Ovary (tissue), 9 donors: ENCODE results near the gene PRR35. TPM values are rescaled to one million over a fixed set of nuclear protein-coding genes. Genes with fewer than 3 reads are reported as not detected.

Experiments
- DNase-seq, 5 donors: peaks; one replicate each; pipeline ENCODE4 v3.0.0-alpha.2; 2019 to 2020
- H3K27ac ChIP-seq, 2 donors: fragments of 200-600 bp; one replicate each; pipeline versions ENCODE4 v1.5.1 to v1.8.0; 2019 to 2022
- H3K27me3 ChIP-seq: fragments of 200-600 bp; one replicate; pipeline ENCODE4 v1.8.0; 2022
- H3K36me3 ChIP-seq: fragments of 200-600 bp; sonication (generic); one replicate; pipeline ENCODE4 v1.5.1; 2019
- H3K4me1 ChIP-seq: one replicate; pipeline ENCODE4 v1.8.1; 2013; ENCODE audit warnings: mild to moderate bottlenecking, moderate library complexity; ENCODE audit not compliant: insufficient read depth
- H3K4me3 ChIP-seq: fragments of 200-600 bp; sonication (generic); one replicate; pipeline ENCODE4 v1.5.1; 2017
- H3K9me3 ChIP-seq, 2 donors: fragments of 200-600 bp in 1 of 2; sonication (generic) in 1 of 2; one replicate each; pipeline versions ENCODE4 v1.5.1 to v1.8.1; 2013 to 2019; ENCODE audit warnings: mild to moderate bottlenecking in 1 of 2, moderate library complexity in 1 of 2
- CTCF ChIP-seq, 3 donors: fragments of 450-650 bp in 2 of 3; fragments of 200-600 bp in 1 of 3; IDR thresholded peaks; one replicate each; pipeline versions ENCODE4 v1.5.1 to v1.8.0; 2016 to 2022; ENCODE audit warnings: antibody characterized with exemption in 3 of 3, mild to moderate bottlenecking in 1 of 3
- EP300 ChIP-seq: sonication (generic); formaldehyde crosslinking; IDR thresholded peaks from one replicate; pipeline ENCODE4 v1.6.1; 2017; ENCODE audit warnings: antibody characterized with exemption
- POLR2A ChIP-seq: fragments of 450-650 bp; IDR thresholded peaks from one replicate; pipeline ENCODE4 v1.6.1; 2017; ENCODE audit warnings: antibody characterized with exemption, mild to moderate bottlenecking, moderate library complexity
- WGBS, 3 donors: extraction: QIAGEN DNeasy Blood & Tissue Kit in 1 of 3; methylation state at CpG; one replicate each; pipeline versions ENCODE4 v1.1.5 to v1.1.7; 2013 to 2017; 5-methylcytosine and 5-hydroxymethylcytosine counted together
- intact Hi-C, 4 donors: fragments of 100-400 bp; cut with DNase I; formaldehyde crosslinking; loops; one replicate each; pipeline versions ENCODE4 v1.11.0 to v1.15.1; 2022 to 2023
- polyA plus RNA-seq, 2 donors: library from polyadenylated mRNA; stranded (reverse); fragments of 200-250 nt in 1 of 2; fragments of 350-450 nt in 1 of 2; fragmentation: Illumina TruSeq in 1 of 2; extraction: RNeasy Lipid Tissue Mini Kit (QIAGEN cat#74804) in 1 of 2; gene quantifications; one replicate each; pipeline ENCODE4 v1.2.3, GENCODE V29; 2013 to 2014
- total RNA-seq, 7 donors: library from RNA; depleted of rRNA in 2 of 7; stranded (reverse); fragments of >200 nt in 2 of 7; fragmentation: NEBNext Ultra II Directional in 3 of 7; extraction: Animal tissue kit (Norgen Biotek cat#: 25700) in 3 of 7; gene quantifications; one replicate each; pipeline versions ENCODE4 v1.1.0 to v1.2.4, GENCODE V29; 2016 to 2023
- donor health status: DM: no; HTN: no; CAD: no; lungs with moderate emphysema.
- donor health status: DM: no; HTN: no; CAD: no.
- donor health status: Bipolar disorder and iron deficiency.
- donor health status: DM: yes; HTN: yes; CAD: no.
- donor health status: DM: no; HTN: no; CAD: no.
- donor health status: DM: yes; HTN: yes; CAD: no.

The PRR35 gene
- total and polyA plus RNA-seq, 9 donors = not detected

GRCh38 chr16:566475-567372 is 6.5 kb downstream of the PRR35 start, which contains the start of gene NHLRC4:
Gene NHLRC4, plus strand, starts transcription at chr16:567005. Its CDS starts 1,043 bp downstream, at chr16:568048.
- WGBS, 3 donors = 7 to 13% (median 8%) methylated on average over 25 to 26 of the region's 26 CpGs
- DNase-seq = peak; percentile 86 to 92 (median 89)
- Histone ChIP-seq H3K9me3 (no peaks in the 10 kb centered on the region), H3K27ac (peak within 1 kb of the TSS; percentile 40 to 80), H3K36me3 (no peaks in the 10 kb centered on the region), H3K27me3 (no peaks in the 10 kb centered on the region), H3K4me3 (no peak within 1 kb of the TSS), H3K4me1 (peaks cover 42% of the 10 kb centered on the region)
- intact Hi-C loops = loop anchor here in 1 of 4 donors (5.0 kb wide), 1 partner anchor 101 kb away; the partner anchor contains the start of gene RHOT2
- TF ChIP-seq CTCF (IDR thresholded peaks at IDR 0.05) (no peak), POLR2A (no peak), EP300 (no peak)

- peaks cover 42% of the 10 kb centered on the region for H3K4me1 ChIP-seq
- TF ChIP-seq EP300 = no peak
- no peak for TF ChIP-seq POLR2A
- TF ChIP-seq CTCF (IDR thresholded peaks at IDR 0.05) = no peak
- intact Hi-C loops = loop anchor here in 1 of 4 donors (5.0 kb wide), 1 partner anchor 100 kb away; the partner anchor contains the start of gene RHOT2
- H3K27me3 ChIP-seq = no peaks in the 10 kb centered on the region
- H3K36me3 ChIP-seq = no peaks in the 10 kb centered on the region
- 71 to 90% (median 77%) methylated on average over 14 to 35 of the region's 35 CpGs for WGBS, 3 donors
- no peak overlapping the region for H3K4me3 ChIP-seq
- peak overlapping the region; percentile 25 to 80 for H3K27ac ChIP-seq
- DNase-seq = no peak
- H3K9me3 ChIP-seq = no peaks in the 10 kb centered on the region
These were observed 7.4 kb downstream of the PRR35 start for GRCh38 chr16:567373-568256.

GRCh38 chr16:568401-569258 is 8.4 kb downstream of the PRR35 start:
- 52 to 66% (median 55%) methylated on average over 4 to 11 of the region's 11 CpGs for WGBS, 3 donors
- Histone ChIP-seq H3K27ac (peak overlapping the region; percentile 62 to 89), H3K4me3 (no peak overlapping the region), H3K36me3 (no peaks in the 10 kb centered on the region), H3K9me3 (no peaks in the 10 kb centered on the region), H3K27me3 (no peaks in the 10 kb centered on the region), H3K4me1 (peaks cover 42% of the 10 kb centered on the region)
- intact Hi-C loops = loop anchor here in 1 of 4 donors (5.0 kb wide), 1 partner anchor 99 kb away; the partner anchor contains the start of gene RHOT2
- TF ChIP-seq POLR2A = no peak
- no peak for TF ChIP-seq CTCF (IDR thresholded peaks at IDR 0.05)
- TF ChIP-seq EP300 = no peak
- no peak for DNase-seq
